ENCODE results near the gene EPB41.
A peak's percentile ranks its signal among the peaks of the same experiment; 100 is the strongest.

GRCh38 chr1:29120947-29121485 is 206.6 kb downstream of the EPB41 start:
- TF ChIP-seq CTCF (conservative IDR thresholded peaks at IDR 0.05; ENCODE audit: low read depth in 2 of 2) (peak; percentile 74 to 78), EZH2 (IDR thresholded peaks at IDR 0.05; ENCODE audit: low read depth, unreplicated experiment) (no peak), POLR2AphosphoS5 (IDR thresholded peaks at IDR 0.05; ENCODE audit: low read depth) (no peak), REST (IDR thresholded peaks at IDR 0.05; ENCODE audit: unreplicated experiment) (no peak), CREB1 (CRISPR knock-in tag; IDR thresholded peaks at IDR 0.05; ENCODE audit: low read depth) (peak; percentile 51; the same call in 1 of the 2 replicates), STAT1 (IDR thresholded peaks at IDR 0.05; ENCODE audit: unreplicated experiment) (no peak)
